MV-4-11 (cell line): ENCODE results near the gene TCF7L2.

Experiments used
- DNase-seq: peaks from one replicate; lab custom pipeline; 2025; lab: John Stamatoyannopoulos, UW

Gene TCF7L2

GRCh38 chr10:112949875-112950507, at the start of gene TCF7L2:
TCF7L2 (plus strand) TSS chr10:112950247; CDS start chr10:112950757, 510 bp downstream.
- DNase-seq = peak; percentile 85

DNA sequence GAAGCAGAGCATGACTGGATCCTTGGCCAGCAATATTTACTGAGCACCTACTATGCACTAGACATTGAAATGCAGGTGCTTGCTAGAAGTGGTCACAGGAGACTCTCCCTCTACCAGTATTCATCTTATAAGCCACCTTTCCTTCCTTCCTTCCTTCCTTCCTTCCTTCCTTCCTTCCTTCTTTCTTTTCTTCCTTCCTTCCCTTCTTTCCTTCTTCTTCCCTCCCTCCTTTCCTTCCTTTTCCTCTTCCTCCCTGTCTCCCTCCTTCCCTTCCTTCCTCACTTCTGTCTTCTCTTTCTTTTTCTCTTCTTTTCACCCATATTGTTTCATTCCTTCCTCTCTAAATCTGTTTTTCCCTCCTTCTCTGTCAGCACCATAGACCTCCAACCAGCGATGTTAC, 47.3 kb upstream of the TCF7L2 start:
- DNase-seq = no peak

GRCh38 chr10:112904000-112904399, 46.0 kb upstream of the TCF7L2 start:
- DNase-seq = peak; percentile 27

DNA sequence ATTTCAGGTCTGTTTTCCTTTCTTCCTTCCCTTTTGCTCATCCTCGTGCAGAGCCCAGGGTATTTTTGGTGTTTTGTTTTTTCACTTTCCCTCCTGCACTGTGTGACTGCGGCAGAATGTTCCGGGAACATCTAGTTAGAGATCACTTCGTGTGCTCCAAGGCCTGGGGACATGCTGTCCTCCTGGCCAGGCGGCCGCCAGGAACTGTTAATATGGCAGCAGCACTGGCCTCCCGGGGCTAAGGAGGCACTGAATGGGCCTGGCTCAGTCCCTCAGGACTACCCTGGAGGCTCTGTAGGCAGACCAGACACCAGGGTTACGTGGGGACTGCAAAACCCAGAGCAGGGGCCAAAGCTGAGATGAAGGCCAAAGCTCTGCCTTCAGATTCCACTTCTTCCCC, 43.1 kb upstream of the TCF7L2 start:
- no peak for DNase-seq

- DNase-seq = no peak
Observed at GRCh38 chr10:112907893-112908292, 42.2 kb upstream of the TCF7L2 start.

DNA sequence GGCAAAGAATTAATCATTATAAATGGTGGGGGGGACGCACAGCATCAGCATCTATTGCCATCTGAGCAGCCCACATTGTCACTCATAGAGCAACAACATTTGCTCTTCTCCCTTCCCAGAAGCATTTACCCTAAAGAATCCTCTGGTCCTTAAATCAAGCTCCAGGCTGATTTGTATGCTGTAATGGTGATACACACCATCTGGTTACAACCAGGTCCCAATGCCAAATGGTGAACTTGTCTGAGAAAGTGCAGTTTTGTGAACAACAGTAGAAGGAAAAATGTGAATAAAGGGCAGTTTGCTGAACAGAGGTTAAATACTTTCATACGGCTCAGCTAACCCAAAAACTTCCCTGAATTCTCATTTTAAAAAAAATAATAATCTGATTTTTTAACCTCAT, 38.8 kb upstream of the TCF7L2 start:
- DNase-seq = no peak

DNA sequence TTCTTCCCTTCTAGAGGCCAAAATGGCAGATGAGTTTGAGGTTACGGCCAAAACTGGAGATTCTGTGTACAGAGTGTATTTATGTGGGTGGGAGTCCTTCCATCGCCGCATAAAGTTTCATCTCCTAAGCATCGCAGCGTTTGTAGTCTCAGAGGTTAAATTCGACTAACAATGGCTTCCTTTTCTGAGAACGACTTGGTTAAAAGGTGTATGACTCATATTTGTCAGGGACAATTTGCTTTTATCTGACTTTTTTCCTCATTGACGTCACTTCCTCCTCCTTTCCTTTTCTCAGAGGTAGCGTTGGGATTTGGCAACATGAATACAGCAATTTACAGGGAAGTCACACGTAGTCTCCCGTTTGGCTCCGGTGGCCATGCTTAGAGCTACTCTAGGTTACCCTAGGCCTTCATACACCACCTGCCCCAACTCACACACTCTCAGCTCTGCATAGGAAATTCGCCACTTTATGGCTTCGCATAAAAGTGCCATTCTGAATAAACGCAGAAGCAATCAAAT, 37.6 kb upstream of the TCF7L2 start:
- no peak for DNase-seq

DNA sequence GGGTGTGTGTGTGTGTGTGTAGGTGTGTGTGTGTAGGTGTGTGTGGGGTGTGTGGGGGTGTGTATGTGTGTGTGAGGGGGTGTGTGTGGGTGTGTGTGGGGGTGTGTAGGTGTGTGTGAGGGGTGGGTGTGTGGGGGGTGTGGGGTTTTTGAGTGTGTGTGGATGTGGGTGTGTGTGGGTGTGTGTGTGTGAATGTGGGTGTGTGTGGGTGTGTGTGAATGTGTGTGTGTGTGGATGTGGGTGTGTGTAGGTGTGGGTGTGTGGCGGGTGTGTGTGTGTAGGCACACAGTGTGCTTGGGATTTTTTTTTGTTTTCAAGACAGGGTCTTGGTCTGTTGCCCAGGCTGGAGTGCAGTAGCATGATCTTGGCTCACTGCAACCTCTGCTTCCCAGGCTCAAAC, 36.8 kb upstream of the TCF7L2 start:
- DNase-seq = no peak

GRCh38 chr10:112913661-112914287, 36.3 kb upstream of the TCF7L2 start:
- peak; percentile 44 for DNase-seq

DNA sequence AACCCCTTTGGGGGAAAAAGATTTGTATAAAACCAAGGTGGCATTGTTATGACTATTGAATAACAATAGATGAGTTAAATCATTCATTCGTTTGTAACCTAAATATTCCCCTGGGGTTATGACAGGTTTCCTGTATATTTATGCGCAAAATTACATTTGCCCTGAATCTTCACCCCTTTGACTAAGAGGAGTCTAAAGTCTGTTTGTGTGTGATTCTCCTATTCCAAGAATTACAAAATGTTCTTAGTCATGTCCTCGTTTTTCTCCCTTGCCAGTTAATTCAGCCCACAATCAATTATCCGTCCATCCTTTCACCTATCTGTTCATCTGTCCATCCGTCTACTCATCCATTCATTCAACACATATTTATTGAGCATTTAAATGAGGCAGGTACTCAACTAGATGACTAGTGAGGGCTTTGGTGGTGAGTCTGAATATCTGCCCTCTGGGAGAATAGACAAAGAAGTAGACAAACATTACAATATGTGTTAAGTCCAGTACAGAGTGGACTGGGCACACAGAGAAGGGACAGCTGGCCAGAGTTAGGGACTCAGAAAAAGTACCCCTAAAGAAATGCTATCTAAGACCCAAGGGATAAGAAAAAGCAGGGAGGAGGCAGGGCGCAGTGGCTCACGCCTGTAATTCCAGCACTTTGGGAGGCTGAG, 35.6 kb upstream of the TCF7L2 start:
- DNase-seq = no peak

DNA sequence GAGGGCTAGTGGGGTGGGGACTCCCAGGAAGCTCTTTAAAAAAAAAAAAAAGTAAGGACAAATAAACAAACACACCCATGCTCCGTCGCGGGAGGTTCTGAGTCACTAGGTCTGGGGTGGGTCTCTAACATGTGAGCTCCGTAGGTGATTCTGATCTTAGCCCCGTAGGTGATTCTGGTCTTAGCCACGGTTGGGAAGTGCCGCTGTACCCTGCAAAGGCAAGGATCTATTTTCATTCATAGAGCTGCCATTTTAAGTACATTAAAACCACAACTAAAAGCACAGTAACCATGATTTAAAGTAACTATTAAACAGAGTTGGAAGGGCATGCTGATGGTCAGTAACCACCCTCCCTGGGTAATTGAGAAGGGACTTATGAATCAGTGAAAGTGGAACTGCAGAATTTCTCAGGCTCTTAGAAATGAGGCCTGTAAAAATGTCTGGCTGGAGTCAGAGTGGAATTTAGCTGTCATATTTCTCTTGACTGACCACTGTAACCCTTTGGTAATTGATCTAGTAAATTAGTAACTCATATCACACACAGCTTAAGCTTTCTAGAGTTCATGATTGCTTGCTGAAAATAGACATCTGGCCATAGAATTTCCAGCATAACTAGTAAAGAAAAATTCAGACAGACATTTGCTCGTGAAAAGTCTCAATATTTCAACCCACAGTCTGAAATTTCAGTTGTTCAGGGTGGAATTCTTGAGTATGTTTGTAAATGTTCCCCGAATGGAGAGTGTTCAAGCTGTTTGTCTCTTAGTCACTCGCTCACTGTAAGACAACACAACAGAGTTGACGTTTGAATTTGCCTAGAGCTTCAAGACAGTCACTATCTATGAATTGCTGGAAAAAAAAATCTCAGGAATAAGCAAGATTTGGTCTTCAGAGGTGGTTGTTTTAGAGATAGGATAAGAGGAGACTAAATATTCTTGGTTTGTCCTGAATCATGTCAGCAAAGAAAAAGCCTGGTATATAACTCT, 34.2 kb upstream of the TCF7L2 start:
- no peak for DNase-seq

- DNase-seq = no peak
Observed at GRCh38 chr10:112917681-112918080, 32.4 kb upstream of the TCF7L2 start.

DNA sequence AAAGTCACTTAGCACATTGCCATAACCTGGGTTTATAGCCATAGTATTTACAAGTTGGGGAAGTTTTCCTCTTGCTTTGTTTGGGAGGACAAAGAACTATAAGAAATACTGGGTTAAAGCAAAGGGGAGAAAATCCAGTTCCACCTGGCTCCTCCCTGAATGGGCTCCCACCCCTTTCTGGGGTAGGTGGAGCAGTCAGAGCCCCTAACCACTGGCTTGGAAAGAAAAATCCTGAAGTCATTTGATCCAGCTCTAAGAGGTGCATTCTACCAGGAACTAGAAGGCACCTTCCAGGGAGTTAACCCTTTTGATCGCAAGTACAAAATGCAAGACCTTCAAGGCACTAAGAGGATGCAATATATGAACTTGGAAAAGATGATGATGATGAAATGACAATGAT, 31.3 kb upstream of the TCF7L2 start:
- DNase-seq = no peak

DNA sequence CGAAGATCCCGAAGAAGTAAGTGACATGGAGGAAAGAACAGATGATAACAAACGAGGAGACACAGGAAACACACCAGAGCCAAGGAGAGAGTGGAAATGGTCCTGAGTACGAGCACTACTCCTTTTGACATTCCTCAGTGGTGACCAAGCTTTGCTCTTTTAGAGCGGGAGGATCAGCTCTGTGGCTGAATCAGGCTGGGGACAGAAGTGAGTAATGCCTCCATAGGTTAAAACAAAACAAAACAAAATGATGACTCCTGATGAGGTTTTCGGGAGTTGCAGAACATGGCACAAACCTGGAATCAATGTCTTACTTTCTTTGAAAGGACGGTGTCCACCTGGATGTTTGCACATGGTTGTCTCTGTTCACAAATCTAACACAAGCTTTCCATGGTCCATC, 30.3 kb upstream of the TCF7L2 start:
- DNase-seq = no peak

DNA sequence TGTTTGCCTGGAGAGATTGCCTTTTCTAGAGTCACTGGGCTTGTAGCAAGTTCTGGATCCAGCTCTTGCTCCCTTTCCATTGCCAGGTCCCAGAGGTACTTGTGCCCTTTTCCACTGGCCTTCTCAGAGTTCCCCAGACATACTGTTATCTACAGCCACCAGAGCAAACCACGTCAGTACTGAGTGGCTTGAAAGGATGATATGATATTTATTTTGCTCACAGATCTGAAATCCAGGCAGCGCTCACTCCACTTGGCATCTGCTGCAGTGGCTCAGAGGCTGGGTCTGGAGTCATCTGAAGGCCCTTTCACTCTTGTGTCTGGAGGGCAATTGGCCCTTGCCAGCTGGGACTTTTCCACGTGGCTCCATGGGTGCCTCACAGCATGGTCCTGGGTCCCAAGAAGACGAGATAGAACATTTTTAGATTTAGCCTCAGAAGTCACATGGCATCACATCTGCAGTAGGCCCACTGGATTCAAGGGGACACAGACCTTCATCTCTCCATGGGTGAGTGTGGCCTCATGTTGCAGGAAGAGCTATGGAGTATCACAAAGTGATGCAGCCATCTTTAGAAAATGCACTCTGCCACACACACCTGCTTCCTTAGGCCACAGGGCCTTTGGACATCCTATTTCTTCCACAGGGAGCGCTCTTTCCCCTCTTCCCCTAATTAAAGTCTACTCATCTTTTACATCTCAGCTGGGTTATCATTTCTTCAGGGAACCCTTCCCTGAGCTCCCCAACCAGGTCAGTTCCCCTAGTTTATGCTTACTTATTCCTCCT, 22.9 kb upstream of the TCF7L2 start:
- DNase-seq = no peak

- no peak for DNase-seq
Observed at GRCh38 chr10:112927980-112928379, 22.1 kb upstream of the TCF7L2 start.

GRCh38 chr10:112932658-112933057, 17.4 kb upstream of the TCF7L2 start:
- DNase-seq = no peak

DNA sequence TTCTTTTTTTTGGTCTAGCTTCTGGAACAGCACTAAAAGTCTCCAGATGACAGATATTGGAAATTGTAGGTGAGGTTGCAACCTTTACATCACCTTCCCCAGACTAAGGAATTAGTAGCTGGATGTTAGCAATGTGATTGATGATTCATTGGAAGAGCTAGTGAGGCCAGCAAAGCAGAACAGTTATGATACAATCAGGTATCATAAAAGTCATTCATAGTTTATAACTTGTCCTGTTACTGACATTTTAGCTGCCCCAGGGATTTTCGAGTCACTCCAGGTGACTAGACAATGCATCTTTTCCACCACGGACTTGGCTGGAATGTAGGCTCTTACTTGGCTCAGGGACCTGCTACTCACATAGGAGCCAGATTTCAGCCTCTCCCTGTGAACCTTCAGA, 15.9 kb upstream of the TCF7L2 start:
- no peak for DNase-seq

GRCh38 chr10:112938808-112939482, 11.1 kb upstream of the TCF7L2 start:
- no peak for DNase-seq

DNA sequence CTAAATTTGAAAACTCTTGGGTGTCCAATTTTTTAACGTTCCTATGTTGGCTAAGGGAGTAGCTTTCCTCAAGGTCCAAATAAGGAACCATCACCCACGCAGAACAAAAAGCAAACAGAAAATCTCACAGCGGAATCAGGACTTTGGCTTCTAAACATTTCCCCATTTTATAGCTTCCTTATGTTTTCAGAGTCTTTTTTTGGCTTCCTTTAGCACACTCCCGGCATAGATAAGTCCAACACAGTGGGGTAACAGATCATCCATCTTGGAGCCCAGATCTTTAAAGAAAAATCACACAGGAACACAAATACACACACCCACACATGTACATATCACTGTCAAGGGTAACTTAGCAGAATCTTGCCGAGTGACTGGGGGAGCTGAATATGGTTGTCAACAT, 4.2 kb upstream of the TCF7L2 start:
- DNase-seq = peak; percentile 35

DNA sequence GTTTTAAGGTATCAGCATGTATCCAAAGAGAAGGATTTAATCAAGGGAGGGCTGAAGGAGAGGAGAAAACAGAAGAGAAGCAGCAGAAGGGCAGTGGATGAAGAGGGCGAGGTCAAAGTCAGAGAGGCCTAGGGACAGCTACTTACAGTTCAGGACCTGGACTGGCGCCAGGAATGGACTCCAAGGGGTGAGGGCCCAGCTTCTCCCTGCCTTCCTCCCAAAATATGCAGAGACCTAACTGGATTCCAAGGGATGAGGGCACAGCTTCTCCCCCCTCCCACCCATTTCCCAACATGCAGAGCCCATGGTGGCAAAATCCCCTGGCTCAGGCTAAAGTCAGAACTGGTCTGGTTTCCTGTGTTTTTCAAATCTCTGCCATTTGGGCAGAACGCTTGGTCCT, 3.4 kb upstream of the TCF7L2 start:
- no peak for DNase-seq
